HepG2 (cell line): ENCODE data around the gene UBE2S. TPM values are rescaled to one million over a fixed set of nuclear protein-coding genes. Genes with fewer than 3 reads are reported as not detected.

Experiments
- ATAC-seq: fragments of 200-7000 bp; cut with Tn5 transposase; 3 replicates; pipeline ENCODE4 v1.9.1; 2020; ENCODE audit warnings: mild to moderate bottlenecking, moderate library complexity
- BruUV-seq: library from RNA; stranded (reverse); fragments of 400-500 nt; replicated peaks from 2 replicates; lab custom pipeline; 2021; lab: Mats Ljungman, UMichigan
- CTCF ChIA-PET: fragments of 300-600 bp; formaldehyde crosslinking; extraction: SDS; loops from one replicate; lab custom pipeline; 2021; ENCODE audit warnings: low total read pairs, inconsistent platforms, low intra/inter-chr PET ratio; lab: Yijun Ruan, JAX
- POLR2A ChIA-PET: fragments of 350-600 bp; sonication (Branson Sonifier 250); formaldehyde crosslinking; loops from one replicate; lab custom pipeline; 2020; ENCODE audit warnings: antibody characterized with exemption, inconsistent platforms; lab: Yijun Ruan, JAX
- DNase-seq: peaks from one replicate; pipeline ENCODE4 v3.0.0-alpha.2; 2015; ENCODE audit warnings: low spot score
- FAIRE-seq: peaks from 3 replicates; lab custom pipeline; 2011; peaks lifted over from hg19 to GRCh38; lab: Jason Lieb, UNC
- H2AFZ ChIP-seq: one replicate; pipeline ENCODE4 v1.6.1; 2011; ENCODE audit warnings: low read length, inconsistent platforms
- H3K27ac ChIP-seq: fragments of 300-600 bp; 3 replicates; pipeline ENCODE4 v1.8.0; 2011; ENCODE audit warnings: mixed run types, mild to moderate bottlenecking, mixed read lengths, low read length, inconsistent platforms; ENCODE audit not compliant: insufficient read depth; ENCODE audit errors: extremely low read length
- H3K27me3 ChIP-seq, 2 experiments: fragments of 200-600 bp in 1 of 2; 2 replicates in 1 of 2; 3 replicates in 1 of 2; pipeline versions ENCODE4 v1.6.0 to v1.8.0; 2011; ENCODE audit warnings: low read length in 2 of 2, mild to moderate bottlenecking in 2 of 2, moderate library complexity in 2 of 2, inconsistent platforms in 1 of 2; ENCODE audit not compliant: insufficient read depth in 2 of 2, control insufficient read depth in 1 of 2
- H3K36me3 ChIP-seq, 2 experiments: fragments of 200-600 bp in 1 of 2; replicated peaks in 1 of 2; 2 replicates in 1 of 2; 3 replicates in 1 of 2; pipeline versions ENCODE4 v1.5.1 to v1.8.0; 2011; ENCODE audit warnings: low read length in 2 of 2, inconsistent platforms in 1 of 2; ENCODE audit not compliant: insufficient read depth in 2 of 2, control insufficient read depth in 1 of 2
- H3K4me1 ChIP-seq: 2 replicates; pipeline ENCODE4 v1.5.1; 2012; ENCODE audit warnings: low read length, inconsistent platforms; ENCODE audit not compliant: insufficient read depth
- H3K4me2 ChIP-seq: 2 replicates; pipeline ENCODE4 v1.6.0; 2011; ENCODE audit warnings: low read depth, low read length, inconsistent platforms
- H3K4me3 ChIP-seq, 3 experiments: fragments of 200-600 bp in 1 of 3; sonication (generic), shearing (Covaris generic) in 1 of 3; replicated peaks in 1 of 3; 2 replicates each; pipeline ENCODE4 v1.5.1; 2011 to 2016; ENCODE audit warnings: low read length in 3 of 3, inconsistent platforms in 2 of 3, low read depth in 2 of 3, mild to moderate bottlenecking in 2 of 3, control low read depth in 1 of 3, mixed read lengths in 1 of 3; ENCODE audit not compliant: insufficient read depth in 1 of 3
- H3K79me2 ChIP-seq: one replicate; pipeline ENCODE4 v1.6.1; 2011; ENCODE audit warnings: low read length, inconsistent platforms; ENCODE audit not compliant: insufficient read depth
- H3K9ac ChIP-seq: 2 replicates; pipeline ENCODE4 v1.6.0; 2011; ENCODE audit warnings: mild to moderate bottlenecking, low read depth, low read length, inconsistent platforms; ENCODE audit not compliant: insufficient read depth
- H3K9me3 ChIP-seq: 2 replicates; pipeline ENCODE4 v1.5.1; 2012; ENCODE audit warnings: mild to moderate bottlenecking, low read length
- H4K20me1 ChIP-seq: 2 replicates; pipeline ENCODE4 v1.6.0; 2011; ENCODE audit warnings: inconsistent platforms, mild to moderate bottlenecking, low read length, moderate library complexity; ENCODE audit not compliant: insufficient read depth
- ISX ChIP-seq: sonication (generic); formaldehyde crosslinking; conservative IDR thresholded peaks from 2 replicates; pipeline ENCODE4 v1.5.0; 2020; ENCODE audit warnings: missing genetic modification reagents
- KAT2B ChIP-seq: fragments of 150-350 bp; IDR thresholded peaks from 2 replicates; pipeline ENCODE4 v1.6.1; 2014; ENCODE audit warnings: low read depth, low read length, borderline replicate concordance
- KLF12 ChIP-seq: sonication (generic); formaldehyde crosslinking; IDR thresholded peaks from 2 replicates; pipeline ENCODE4 v1.4.0; 2020; ENCODE audit warnings: missing genetic modification reagents, borderline replicate concordance
- ZBTB40 ChIP-seq, 2 experiments: fragments of 450-650 bp in 1 of 2; sonication (generic) in 1 of 2; formaldehyde crosslinking in 1 of 2; IDR thresholded peaks; 2 replicates each; pipeline versions ENCODE4 v1.6.1 to v1.8.0; 2016 to 2022; ENCODE audit warnings: antibody characterized with exemption in 1 of 2, mild to moderate bottlenecking in 1 of 2, missing genetic modification reagents in 1 of 2
- ZNF414 ChIP-seq: sonication (generic); formaldehyde crosslinking; IDR thresholded peaks from 2 replicates; pipeline ENCODE4 v1.5.0; 2020; ENCODE audit warnings: missing genetic modification reagents
- WGBS: methylation state at CpG from one replicate; pipeline ENCODE4 v1.1.6; 2017; ENCODE audit warnings: low lambda C conversion rate; 5-methylcytosine and 5-hydroxymethylcytosine counted together
- in situ Hi-C: cut with HindIII; loops from 2 replicates; pipeline ENCODE4 v1.10.0; 2017; ENCODE audit warnings: low pct_unique_long_range_greater_than_20kb; ENCODE audit not compliant: extremely low pct_ligation_motif_present
- intact Hi-C: fragments of 100-400 bp; cut with micrococcal nuclease; formaldehyde crosslinking; loops from one replicate; pipeline ENCODE4 v1.10.0; 2022; ENCODE audit not compliant: unreplicated experiment
- polyA plus RNA-seq, 8 experiments: library from polyadenylated mRNA; depleted of rRNA in 3 of 8; stranded (reverse) in 7 of 8; unstranded in 1 of 8; fragments of >200 nt; fragmentation: Illumina TruSeq in 4 of 8; extraction: Trizol in 4 of 8; gene quantifications; 2 replicates each; pipeline versions ENCODE4 v1.2.1 to v1.2.3, GENCODE V29; 2011 to 2016; ENCODE audit warnings: low read depth in 4 of 8, missing spikeins in 1 of 8, mixed read lengths in 1 of 8; ENCODE audit not compliant: insufficient read depth in 1 of 8
- total RNA-seq, 5 experiments: library from RNA; depleted of rRNA; stranded (reverse); fragments of >200 nt; fragmentation: Illumina TruSeq; extraction: Trizol; gene quantifications; 2 replicates each; pipeline ENCODE4 v1.2.3, GENCODE V29; 2016; ENCODE audit warnings: low read depth in 1 of 5
- TF ChIP-seq, protein P1 (sequence below): sonication (generic); formaldehyde crosslinking; IDR thresholded peaks from 2 replicates; pipeline ENCODE4 v1.9.0; 2021; ENCODE audit warnings: mild to moderate bottlenecking, missing genetic modification reagents

UBE2S gene
- total and polyA plus RNA-seq, 2 of the 13 experiments (the other 11 are each of a cell fraction or from before 2014, with no cell fraction given), result 32.2 to 39.3 TPM

DNA sequence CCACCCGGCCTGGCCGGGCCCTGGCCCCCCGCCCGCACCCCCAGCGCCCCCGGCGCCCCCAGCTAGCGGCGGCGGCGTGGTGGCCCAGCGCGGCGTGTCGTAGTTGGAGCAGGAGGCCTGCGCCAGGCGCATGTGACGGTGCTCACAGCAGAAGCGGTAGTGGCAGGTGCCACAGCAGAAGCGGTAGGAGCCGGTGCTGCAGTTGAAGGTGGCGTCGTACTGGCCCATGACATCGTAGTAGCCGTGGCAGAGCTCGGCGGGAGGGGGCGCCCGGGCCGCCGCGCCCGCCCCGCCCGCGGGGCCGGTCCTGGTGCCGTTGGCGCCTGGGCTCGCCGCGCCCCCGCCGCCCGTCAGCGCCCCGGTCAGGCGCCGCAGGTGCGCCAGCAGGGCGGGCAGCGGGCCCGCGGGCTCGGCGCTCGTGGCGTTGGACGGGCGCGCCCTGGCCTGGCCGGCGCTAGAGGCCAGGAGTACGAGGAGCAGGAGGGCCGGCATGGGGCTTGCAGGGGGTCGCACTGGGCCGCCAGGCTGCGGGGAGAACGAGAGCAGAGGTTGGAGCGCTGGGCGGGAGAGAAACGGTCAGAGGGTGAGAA is 34.9 kb upstream of the UBE2S start:
- WGBS, result 15% methylated on average over 21 of the region's 72 CpGs
- Histone ChIP-seq H2AFZ (no peak overlapping the region), H3K79me2 (no peaks in the 10 kb centered on the region), H4K20me1 (peaks cover 4% of the 10 kb centered on the region; the same call in 1 of the 2 replicates), H3K36me3 (no peaks in the 10 kb centered on the region), H3K4me1 (no peaks in the 10 kb centered on the region), H3K9me3 (no peaks in the 10 kb centered on the region), H3K9ac (no peak overlapping the region), H3K27ac (no peak overlapping the region), H3K4me2 (no peak overlapping the region), H3K27me3 (peaks cover 6 to 52% of the 10 kb centered on the region in 2 experiments; a peak in 4 of 5 replicates), H3K4me3 (no peak overlapping the region)
- FAIRE-seq (no peak), DNase-seq (no peak), ATAC-seq (no peak)
- in situ Hi-C loops (no loop called here), intact Hi-C loops (no loop called here)
- ChIA-PET CTCF (no interaction called here), POLR2A (no interaction called here)
- no TSS peak for BruUV-seq
- TF ChIP-seq KAT2B (no peak), ZNF414 (CRISPR knock-in tag) (no peak), ZBTB40 (IDR thresholded peaks at IDR 0.05) (no peak), ZBTB40 (CRISPR knock-in tag; IDR thresholded peaks at IDR 0.05) (no peak), ISX (CRISPR knock-in tag) (no peak), KLF12 (no peak)
- TF ChIP-seq, protein P1, sequence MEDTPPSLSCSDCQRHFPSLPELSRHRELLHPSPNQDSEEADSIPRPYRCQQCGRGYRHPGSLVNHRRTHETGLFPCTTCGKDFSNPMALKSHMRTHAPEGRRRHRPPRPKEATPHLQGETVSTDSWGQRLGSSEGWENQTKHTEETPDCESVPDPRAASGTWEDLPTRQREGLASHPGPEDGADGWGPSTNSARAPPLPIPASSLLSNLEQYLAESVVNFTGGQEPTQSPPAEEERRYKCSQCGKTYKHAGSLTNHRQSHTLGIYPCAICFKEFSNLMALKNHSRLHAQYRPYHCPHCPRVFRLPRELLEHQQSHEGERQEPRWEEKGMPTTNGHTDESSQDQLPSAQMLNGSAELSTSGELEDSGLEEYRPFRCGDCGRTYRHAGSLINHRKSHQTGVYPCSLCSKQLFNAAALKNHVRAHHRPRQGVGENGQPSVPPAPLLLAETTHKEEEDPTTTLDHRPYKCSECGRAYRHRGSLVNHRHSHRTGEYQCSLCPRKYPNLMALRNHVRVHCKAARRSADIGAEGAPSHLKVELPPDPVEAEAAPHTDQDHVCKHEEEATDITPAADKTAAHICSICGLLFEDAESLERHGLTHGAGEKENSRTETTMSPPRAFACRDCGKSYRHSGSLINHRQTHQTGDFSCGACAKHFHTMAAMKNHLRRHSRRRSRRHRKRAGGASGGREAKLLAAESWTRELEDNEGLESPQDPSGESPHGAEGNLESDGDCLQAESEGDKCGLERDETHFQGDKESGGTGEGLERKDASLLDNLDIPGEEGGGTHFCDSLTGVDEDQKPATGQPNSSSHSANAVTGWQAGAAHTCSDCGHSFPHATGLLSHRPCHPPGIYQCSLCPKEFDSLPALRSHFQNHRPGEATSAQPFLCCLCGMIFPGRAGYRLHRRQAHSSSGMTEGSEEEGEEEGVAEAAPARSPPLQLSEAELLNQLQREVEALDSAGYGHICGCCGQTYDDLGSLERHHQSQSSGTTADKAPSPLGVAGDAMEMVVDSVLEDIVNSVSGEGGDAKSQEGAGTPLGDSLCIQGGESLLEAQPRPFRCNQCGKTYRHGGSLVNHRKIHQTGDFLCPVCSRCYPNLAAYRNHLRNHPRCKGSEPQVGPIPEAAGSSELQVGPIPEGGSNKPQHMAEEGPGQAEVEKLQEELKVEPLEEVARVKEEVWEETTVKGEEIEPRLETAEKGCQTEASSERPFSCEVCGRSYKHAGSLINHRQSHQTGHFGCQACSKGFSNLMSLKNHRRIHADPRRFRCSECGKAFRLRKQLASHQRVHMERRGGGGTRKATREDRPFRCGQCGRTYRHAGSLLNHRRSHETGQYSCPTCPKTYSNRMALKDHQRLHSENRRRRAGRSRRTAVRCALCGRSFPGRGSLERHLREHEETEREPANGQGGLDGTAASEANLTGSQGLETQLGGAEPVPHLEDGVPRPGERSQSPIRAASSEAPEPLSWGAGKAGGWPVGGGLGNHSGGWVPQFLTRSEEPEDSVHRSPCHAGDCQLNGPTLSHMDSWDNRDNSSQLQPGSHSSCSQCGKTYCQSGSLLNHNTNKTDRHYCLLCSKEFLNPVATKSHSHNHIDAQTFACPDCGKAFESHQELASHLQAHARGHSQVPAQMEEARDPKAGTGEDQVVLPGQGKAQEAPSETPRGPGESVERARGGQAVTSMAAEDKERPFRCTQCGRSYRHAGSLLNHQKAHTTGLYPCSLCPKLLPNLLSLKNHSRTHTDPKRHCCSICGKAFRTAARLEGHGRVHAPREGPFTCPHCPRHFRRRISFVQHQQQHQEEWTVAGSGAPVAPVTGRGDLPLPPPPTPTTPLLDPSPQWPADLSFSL (CRISPR knock-in tag), result no peak
